OCI-LY7 (cell line): Measurements from ENCODE around the gene PAXX. TPM values are rescaled to one million over a fixed set of nuclear protein-coding genes. Genes with fewer than 3 reads are reported as not detected.

ENCODE experiments used
- BruUV-seq: library from RNA; stranded (reverse); fragments of 400-500 nt; replicated peaks from 2 replicates; lab custom pipeline; 2021; lab: Mats Ljungman, UMichigan
- CTCF ChIA-PET: fragments of 300-600 bp; sonication (Branson Sonifier 250); formaldehyde crosslinking; loops from one replicate; lab custom pipeline; 2022; ENCODE audit warnings: antibody characterized with exemption; ENCODE audit not compliant: unreplicated experiment; lab: Charles Lee
- POLR2A ChIA-PET: fragments of 300-600 bp; sonication (Branson Sonifier 250); formaldehyde crosslinking; loops from one replicate; lab custom pipeline; 2022; ENCODE audit warnings: antibody characterized with exemption; lab: Charles Lee
- DNase-seq: peaks from one replicate; pipeline ENCODE4 v3.0.0-alpha.2; 2015; ENCODE audit warnings: low spot score
- H2AFZ ChIP-seq: fragments of 200-600 bp; sonication (generic), shearing (Covaris generic); 2 replicates; pipeline ENCODE4 v1.6.1; 2014; ENCODE audit warnings: mild to moderate bottlenecking, antibody characterized with exemption, low read length, moderate library complexity
- H3K27ac ChIP-seq: fragments of 200-600 bp; sonication (generic); 2 replicates; pipeline ENCODE4 v1.5.1; 2014; ENCODE audit warnings: mixed run types, low read depth, mild to moderate bottlenecking, moderate library complexity, low read length, inconsistent platforms; ENCODE audit not compliant: poor library complexity, severe bottlenecking
- H3K36me3 ChIP-seq: fragments of 200-600 bp; sonication (generic); 2 replicates; pipeline ENCODE4 v1.6.1; 2014; ENCODE audit warnings: mild to moderate bottlenecking, antibody characterized with exemption, low read length, moderate library complexity, mixed read lengths; ENCODE audit not compliant: insufficient read depth
- H3K4me1 ChIP-seq: fragments of 200-600 bp; sonication (generic); 2 replicates; pipeline ENCODE4 v1.5.1; 2014; ENCODE audit warnings: mild to moderate bottlenecking, low read length; ENCODE audit not compliant: insufficient read depth, poor library complexity, severe bottlenecking
- H3K4me2 ChIP-seq: fragments of 200-600 bp; sonication (generic); 2 replicates; pipeline ENCODE4 v1.6.1; 2014; ENCODE audit warnings: mild to moderate bottlenecking, low read length
- H3K4me3 ChIP-seq: fragments of 200-600 bp; sonication (generic); 2 replicates; pipeline ENCODE4 v1.5.1; 2014; ENCODE audit warnings: mild to moderate bottlenecking, low read depth, low read length; ENCODE audit not compliant: poor library complexity, severe bottlenecking
- H3K79me2 ChIP-seq: fragments of 200-600 bp; sonication (generic); 2 replicates; pipeline ENCODE4 v1.6.1; 2016; ENCODE audit warnings: low read depth, mild to moderate bottlenecking, low read length, moderate library complexity, mixed read lengths; ENCODE audit not compliant: insufficient read depth
- H3K9me2 ChIP-seq: fragments of 200-600 bp; sonication (generic); 2 replicates; pipeline ENCODE4 v1.6.1; 2016; ENCODE audit warnings: mild to moderate bottlenecking, low read length, mixed read lengths; ENCODE audit not compliant: insufficient read depth
- H3K9me3 ChIP-seq: fragments of 200-600 bp; sonication (generic); 2 replicates; pipeline ENCODE4 v1.6.1; 2014; ENCODE audit warnings: mild to moderate bottlenecking, mixed run types, low read length, mixed read lengths
- H4K20me1 ChIP-seq: fragments of 200-600 bp; sonication (generic); 2 replicates; pipeline ENCODE4 v1.6.1; 2014; ENCODE audit warnings: mild to moderate bottlenecking, antibody characterized with exemption, low read length, moderate library complexity, mixed read lengths; ENCODE audit not compliant: insufficient read depth
- EZH2phosphoT487 ChIP-seq: fragments of 200-600 bp; sonication (generic); IDR thresholded peaks from 2 replicates; pipeline ENCODE4 v1.6.1; 2018; ENCODE audit warnings: low read depth, borderline replicate concordance, mild to moderate bottlenecking, mixed run types, antibody characterized with exemption, low read length, moderate library complexity, mixed read lengths
- intact Hi-C: fragments of 100-400 bp; cut with micrococcal nuclease; formaldehyde crosslinking; loops from one replicate; pipeline ENCODE4 v1.10.0; 2022; ENCODE audit not compliant: unreplicated experiment
- total RNA-seq, 2 experiments: library from RNA; depleted of rRNA in 1 of 2; stranded (reverse); fragments of >200 nt in 1 of 2; shearing (Covaris generic) in 1 of 2; gene quantifications; 2 replicates each; pipeline ENCODE4 v1.2.3, GENCODE V29; 2014 to 2022
- TF ChIP-seq, protein P1 (sequence below): fragments of 200-600 bp; sonication (generic); conservative IDR thresholded peaks from 2 replicates; pipeline ENCODE4 v1.5.1; 2014; ENCODE audit warnings: mild to moderate bottlenecking, antibody characterized with exemption, low read length, moderate library complexity, mixed read lengths

Gene PAXX
- total RNA-seq, 2 experiments from 2014 or later, result 45.7 to 63.5 TPM

- H2AFZ ChIP-seq, result no peak overlapping the region
- no peak for DNase-seq
- intact Hi-C loops, result no loop called here
- peaks cover 4% of the 10 kb centered on the region for H3K4me1 ChIP-seq
- H3K4me3 ChIP-seq, result no peak overlapping the region
- POLR2A ChIA-PET, result interaction anchor here (0.5 kb wide), 1 partner anchor 72 kb away, joined by 3 read pairs; no protein-coding TSS in a partner anchor
- no peak overlapping the region for H3K27ac ChIP-seq
- no peaks in the 10 kb centered on the region for H4K20me1 ChIP-seq
- CTCF ChIA-PET, result no interaction called here
- TF ChIP-seq EZH2phosphoT487, result no peak
- TF ChIP-seq, protein P1, sequence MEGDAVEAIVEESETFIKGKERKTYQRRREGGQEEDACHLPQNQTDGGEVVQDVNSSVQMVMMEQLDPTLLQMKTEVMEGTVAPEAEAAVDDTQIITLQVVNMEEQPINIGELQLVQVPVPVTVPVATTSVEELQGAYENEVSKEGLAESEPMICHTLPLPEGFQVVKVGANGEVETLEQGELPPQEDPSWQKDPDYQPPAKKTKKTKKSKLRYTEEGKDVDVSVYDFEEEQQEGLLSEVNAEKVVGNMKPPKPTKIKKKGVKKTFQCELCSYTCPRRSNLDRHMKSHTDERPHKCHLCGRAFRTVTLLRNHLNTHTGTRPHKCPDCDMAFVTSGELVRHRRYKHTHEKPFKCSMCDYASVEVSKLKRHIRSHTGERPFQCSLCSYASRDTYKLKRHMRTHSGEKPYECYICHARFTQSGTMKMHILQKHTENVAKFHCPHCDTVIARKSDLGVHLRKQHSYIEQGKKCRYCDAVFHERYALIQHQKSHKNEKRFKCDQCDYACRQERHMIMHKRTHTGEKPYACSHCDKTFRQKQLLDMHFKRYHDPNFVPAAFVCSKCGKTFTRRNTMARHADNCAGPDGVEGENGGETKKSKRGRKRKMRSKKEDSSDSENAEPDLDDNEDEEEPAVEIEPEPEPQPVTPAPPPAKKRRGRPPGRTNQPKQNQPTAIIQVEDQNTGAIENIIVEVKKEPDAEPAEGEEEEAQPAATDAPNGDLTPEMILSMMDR, result no peak
- H3K36me3 ChIP-seq, result no peaks in the 10 kb centered on the region
- no TSS peak for BruUV-seq
- H3K79me2 ChIP-seq, result no peaks in the 10 kb centered on the region
- H3K4me2 ChIP-seq, result no peak overlapping the region
- no peaks in the 10 kb centered on the region for H3K9me2 ChIP-seq
- no peaks in the 10 kb centered on the region for H3K9me3 ChIP-seq
These were observed 14.1 kb downstream of the PAXX start for GRCh38 chr9:137006116-137007003.

GRCh38 chr9:137007108-137007815, 15.0 kb downstream of the PAXX start:
- Histone ChIP-seq H3K79me2 (no peaks in the 10 kb centered on the region), H3K9me2 (no peaks in the 10 kb centered on the region), H3K9me3 (no peaks in the 10 kb centered on the region), H3K27ac (no peak overlapping the region), H4K20me1 (no peaks in the 10 kb centered on the region), H3K36me3 (no peaks in the 10 kb centered on the region), H3K4me1 (peaks cover 4% of the 10 kb centered on the region), H2AFZ (no peak overlapping the region), H3K4me2 (no peak overlapping the region), H3K4me3 (no peak overlapping the region)
- CTCF ChIA-PET, result no interaction called here
- TF ChIP-seq EZH2phosphoT487, result no peak
- TF ChIP-seq, protein P1, result no peak
- BruUV-seq, result no TSS peak
- POLR2A ChIA-PET, result interaction anchor here (0.5 to 0.6 kb wide), 3 partner anchors 72 to 331 kb away, joined by 3 to 6 read pairs (median 4); no protein-coding TSS in a partner anchor
- intact Hi-C loops, result no loop called here
- no peak for DNase-seq
